Tibial artery (tissue), 4 donors: ENCODE measurements around the gene PROZ.

ENCODE experiments used
- DNase-seq, 2 donors: peaks; one replicate each; pipeline ENCODE4 v3.0.0-alpha.2; 2019
- H3K27ac ChIP-seq, 2 donors: fragments of 200-600 bp; sonication (generic) in 1 of 2; 1 replicate in 1 of 2; 2 replicates in 1 of 2; pipeline ENCODE4 v1.5.1; 2018 to 2019; ENCODE audit warnings: mild to moderate bottlenecking in 1 of 2
- H3K27me3 ChIP-seq, 2 donors: fragments of 200-600 bp; sonication (generic) in 1 of 2; one replicate each; pipeline versions ENCODE4 v1.5.1 to v1.6.0; 2016 to 2019
- H3K36me3 ChIP-seq, 3 donors: fragments of 200-600 bp; sonication (generic) in 2 of 3; one replicate each; pipeline ENCODE4 v1.5.1; 2016 to 2019; ENCODE audit warnings: mild to moderate bottlenecking in 2 of 3
- H3K4me1 ChIP-seq, 4 donors: fragments of 200-600 bp; sonication (generic) in 2 of 4; 1 replicate in 3 of 4; 2 replicates in 1 of 4; pipeline ENCODE4 v1.5.1; 2016 to 2019
- H3K4me3 ChIP-seq, 2 donors: fragments of 200-600 bp; sonication (generic) in 1 of 2; 1 replicate in 1 of 2; 2 replicates in 1 of 2; pipeline ENCODE4 v1.5.1; 2018 to 2019; ENCODE audit warnings: mild to moderate bottlenecking in 2 of 2
- H3K9me3 ChIP-seq, 3 donors: fragments of 200-600 bp; sonication (generic) in 1 of 3; one replicate each; pipeline ENCODE4 v1.5.1; 2016 to 2019
- intact Hi-C: fragments of 100-400 bp; cut with DNase I; formaldehyde crosslinking; loops from one replicate; pipeline ENCODE4 v1.15.0; 2023; ENCODE audit warnings: low total_unique reads
- TF ChIP-seq, protein P1 (sequence below), 2 experiments: fragments of 200-600 bp in 1 of 2; fragments of 450-650 bp in 1 of 2; IDR thresholded peaks; one replicate each; pipeline ENCODE4 v1.5.1; 2017 to 2019; ENCODE audit warnings: antibody characterized with exemption in 2 of 2, mild to moderate bottlenecking in 1 of 2, moderate library complexity in 1 of 2

Gene PROZ

DNA sequence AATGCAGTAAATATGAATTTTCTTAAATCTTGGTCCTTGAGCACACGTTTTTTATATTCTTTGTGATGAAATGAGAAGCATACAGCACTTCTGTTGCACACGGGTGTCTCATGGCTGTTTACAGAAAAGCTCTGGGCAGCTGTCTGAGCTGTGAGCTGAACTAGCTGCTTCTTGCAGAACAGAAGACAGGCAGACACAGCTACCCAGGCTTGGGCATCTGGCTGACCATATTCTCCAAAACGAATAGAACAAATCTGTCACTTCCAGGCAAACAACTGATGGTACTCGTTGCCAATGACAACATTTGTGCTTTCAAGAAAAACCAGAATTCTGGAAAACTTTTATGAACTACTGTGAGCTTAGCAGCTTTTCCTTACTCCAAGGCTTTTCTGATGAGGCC, 33.8 kb downstream of the PROZ start:
- H3K27ac ChIP-seq = no peak overlapping the region
- H3K4me3 ChIP-seq = no peak overlapping the region
- no peaks in the 10 kb centered on the region for H3K9me3 ChIP-seq
- intact Hi-C loops = no loop called here
- no peaks in the 10 kb centered on the region for H3K27me3 ChIP-seq
- DNase-seq = no peak
- TF ChIP-seq, protein P1, sequence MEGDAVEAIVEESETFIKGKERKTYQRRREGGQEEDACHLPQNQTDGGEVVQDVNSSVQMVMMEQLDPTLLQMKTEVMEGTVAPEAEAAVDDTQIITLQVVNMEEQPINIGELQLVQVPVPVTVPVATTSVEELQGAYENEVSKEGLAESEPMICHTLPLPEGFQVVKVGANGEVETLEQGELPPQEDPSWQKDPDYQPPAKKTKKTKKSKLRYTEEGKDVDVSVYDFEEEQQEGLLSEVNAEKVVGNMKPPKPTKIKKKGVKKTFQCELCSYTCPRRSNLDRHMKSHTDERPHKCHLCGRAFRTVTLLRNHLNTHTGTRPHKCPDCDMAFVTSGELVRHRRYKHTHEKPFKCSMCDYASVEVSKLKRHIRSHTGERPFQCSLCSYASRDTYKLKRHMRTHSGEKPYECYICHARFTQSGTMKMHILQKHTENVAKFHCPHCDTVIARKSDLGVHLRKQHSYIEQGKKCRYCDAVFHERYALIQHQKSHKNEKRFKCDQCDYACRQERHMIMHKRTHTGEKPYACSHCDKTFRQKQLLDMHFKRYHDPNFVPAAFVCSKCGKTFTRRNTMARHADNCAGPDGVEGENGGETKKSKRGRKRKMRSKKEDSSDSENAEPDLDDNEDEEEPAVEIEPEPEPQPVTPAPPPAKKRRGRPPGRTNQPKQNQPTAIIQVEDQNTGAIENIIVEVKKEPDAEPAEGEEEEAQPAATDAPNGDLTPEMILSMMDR (IDR thresholded peaks at IDR 0.05) = no peak
- peaks cover 57 to 95% (median 61%) of the 10 kb centered on the region in 3 donors for H3K36me3 ChIP-seq
- H3K4me1 ChIP-seq = peaks cover 0 to 5% (median 0%) of the 10 kb centered on the region in 4 donors

DNA sequence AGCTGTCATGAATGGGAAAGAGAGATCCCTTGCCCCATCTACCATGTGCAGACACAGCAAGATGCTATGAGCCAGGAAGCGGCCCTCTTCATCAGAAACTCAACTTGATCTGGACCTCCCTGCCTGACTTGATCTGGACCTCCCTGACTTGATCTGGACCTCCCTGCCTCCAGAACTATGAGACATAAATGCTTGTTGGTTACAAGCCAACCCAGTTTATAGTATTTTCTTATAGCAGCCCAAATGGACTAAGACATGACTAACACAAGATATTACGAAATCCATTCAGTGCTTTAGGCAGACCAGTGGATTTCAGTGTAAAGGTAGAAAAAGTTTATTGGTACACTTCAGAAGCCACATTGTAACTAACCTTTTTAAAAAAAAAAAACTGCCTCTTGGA, 34.5 kb downstream of the PROZ start:
- Histone ChIP-seq H3K27ac (no peak overlapping the region), H3K27me3 (no peaks in the 10 kb centered on the region), H3K36me3 (peaks cover 63 to 98% (median 66%) of the 10 kb centered on the region in 3 donors), H3K4me1 (no peaks in the 10 kb centered on the region), H3K9me3 (no peaks in the 10 kb centered on the region), H3K4me3 (no peak overlapping the region)
- intact Hi-C loops = no loop called here
- TF ChIP-seq, protein P1 (IDR thresholded peaks at IDR 0.05) = no peak
- no peak for DNase-seq

DNA sequence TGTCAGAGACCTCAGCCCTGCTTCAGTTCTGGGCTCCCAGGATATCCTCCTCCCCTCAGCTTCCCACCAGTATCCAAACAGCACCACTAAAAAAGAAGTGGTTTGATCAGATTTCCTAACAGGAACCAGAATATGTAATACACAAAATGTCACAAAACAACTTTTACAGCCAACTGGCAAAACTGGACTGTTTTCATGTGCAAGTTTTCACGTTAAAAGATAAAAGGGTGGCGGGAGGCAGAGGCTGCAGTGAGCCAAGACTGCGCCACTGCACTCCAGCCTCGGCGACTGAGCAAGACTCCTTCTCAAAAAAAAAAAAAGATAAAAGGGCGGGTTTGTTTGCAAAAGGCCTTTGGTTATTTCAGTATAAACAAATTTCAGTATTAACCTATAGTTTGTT, 36.9 kb downstream of the PROZ start:
- intact Hi-C loops = no loop called here
- Histone ChIP-seq H3K36me3 (peaks cover 65 to 98% (median 80%) of the 10 kb centered on the region in 3 donors), H3K4me3 (no peak overlapping the region), H3K27me3 (no peaks in the 10 kb centered on the region), H3K9me3 (no peaks in the 10 kb centered on the region), H3K4me1 (no peaks in the 10 kb centered on the region), H3K27ac (no peak overlapping the region)
- no peak for DNase-seq
- TF ChIP-seq, protein P1 (IDR thresholded peaks at IDR 0.05) = no peak

DNA sequence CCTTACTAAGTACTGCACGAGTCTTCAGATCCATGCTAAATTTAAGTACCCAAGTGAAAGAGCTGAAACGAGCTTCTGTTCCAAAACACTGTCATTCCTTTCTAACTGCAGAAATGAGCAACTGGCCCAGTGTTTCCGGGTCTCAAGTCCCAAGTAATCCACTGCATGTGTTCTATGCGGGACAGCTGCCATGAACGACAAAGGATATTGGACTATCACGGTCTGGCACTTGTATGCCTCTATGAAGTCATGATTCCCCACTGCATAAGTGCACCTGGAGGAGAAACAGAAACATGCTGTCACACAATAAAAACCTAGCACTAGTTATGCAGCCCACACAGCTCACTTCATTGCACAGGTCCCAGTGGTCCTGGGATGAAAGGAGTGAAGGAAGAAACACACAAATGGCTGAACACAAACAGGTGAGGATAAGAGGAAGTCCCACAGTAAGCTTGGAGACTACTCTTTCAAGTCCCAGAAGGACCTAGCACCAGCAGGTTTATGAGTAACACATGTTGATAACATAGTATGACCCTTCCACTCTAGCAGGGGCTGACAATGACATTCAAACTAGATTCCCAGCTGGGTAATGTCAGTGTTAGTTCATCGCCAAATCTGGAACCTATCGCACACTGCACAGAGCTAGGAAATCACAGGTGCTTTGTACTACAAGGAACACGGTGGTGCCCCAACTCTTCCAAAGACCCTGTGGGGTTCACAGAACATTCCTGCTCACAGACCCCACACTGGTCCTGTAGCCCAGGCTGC, 38.7 kb downstream of the PROZ start:
- DNase-seq = no peak
- H3K36me3 ChIP-seq = peaks cover 55 to 82% (median 74%) of the 10 kb centered on the region in 3 donors
- H3K4me3 ChIP-seq = no peak overlapping the region
- no peaks in the 10 kb centered on the region for H3K9me3 ChIP-seq
- intact Hi-C loops = no loop called here
- no peaks in the 10 kb centered on the region for H3K27me3 ChIP-seq
- TF ChIP-seq, protein P1 (IDR thresholded peaks at IDR 0.05) = no peak
- H3K27ac ChIP-seq = no peak overlapping the region
- no peaks in the 10 kb centered on the region for H3K4me1 ChIP-seq

DNA sequence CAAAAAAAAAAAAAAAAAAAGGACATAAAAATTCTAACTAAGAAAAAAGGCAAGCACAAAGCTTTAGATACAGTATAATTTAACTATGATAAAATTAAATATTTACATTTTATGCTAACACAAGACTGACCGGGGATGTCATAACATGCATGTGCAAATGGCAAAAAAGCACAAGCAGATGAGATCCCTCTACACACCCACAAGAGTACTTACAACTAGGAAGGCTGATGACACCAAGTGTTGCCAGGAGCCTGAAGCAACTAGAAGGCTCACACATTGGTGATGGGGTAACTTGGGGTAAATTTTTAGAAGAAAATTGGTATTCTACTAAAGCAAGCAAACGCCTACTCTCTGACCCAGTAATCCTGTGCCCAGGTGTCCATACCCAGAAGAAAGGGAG, 43.4 kb downstream of the PROZ start:
- no peak overlapping the region for H3K27ac ChIP-seq
- intact Hi-C loops = loop anchor here (5.0 to 10.0 kb wide), 2 partner anchors 47 to 95 kb away; partner anchors contain the start of genes LAMP1 and PROZ
- H3K27me3 ChIP-seq = no peaks in the 10 kb centered on the region
- peaks cover 21 to 46% (median 34%) of the 10 kb centered on the region in 3 donors for H3K36me3 ChIP-seq
- peaks cover 0 to 34% (median 23%) of the 10 kb centered on the region in 4 donors for H3K4me1 ChIP-seq
- no peaks in the 10 kb centered on the region for H3K9me3 ChIP-seq
- DNase-seq = no peak
- TF ChIP-seq, protein P1 (IDR thresholded peaks at IDR 0.05) = no peak
- no peak overlapping the region for H3K4me3 ChIP-seq
